Pancreas (tissue), 10 donors: ENCODE results near the gene ARHGAP4. TPM values are rescaled to one million over a fixed set of nuclear protein-coding genes. Genes with fewer than 3 reads are reported as not detected.

Source experiments
- ATAC-seq, 4 donors: fragments of 200-7000 bp; cut with Tn5 transposase; one replicate each; pipeline versions ENCODE4 v1.8.0 to v1.9.1; 2020; ENCODE audit warnings: mild to moderate bottlenecking in 4 of 4, moderate library complexity in 4 of 4
- DNase-seq, 6 donors: peaks; one replicate each; pipeline ENCODE4 v3.0.0-alpha.2; 2020
- FAIRE-seq: peaks from 2 replicates; lab custom pipeline; 2012; peaks lifted over from hg19 to GRCh38; lab: Jason Lieb, UNC
- H3K27ac ChIP-seq, 4 donors: fragments of 200-600 bp; sonication (generic); 1 replicate in 3 of 4; 2 replicates in 1 of 4; pipeline versions ENCODE4 v1.5.0 to v1.8.0; 2020
- H3K27me3 ChIP-seq, 4 donors: fragments of 200-600 bp; one replicate each; pipeline ENCODE4 v1.8.0; 2021
- H3K36me3 ChIP-seq, 3 donors: fragments of 200-600 bp; sonication (generic) in 1 of 3; one replicate each; pipeline versions ENCODE4 v1.5.0 to v1.8.0; 2020 to 2021
- H3K4me1 ChIP-seq, 3 donors: fragments of 200-600 bp; one replicate each; pipeline ENCODE4 v1.8.0; 2021
- H3K4me3 ChIP-seq, 4 donors: fragments of 200-600 bp; sonication (generic) in 2 of 4; one replicate each; pipeline versions ENCODE4 v1.5.0 to v1.8.0; 2020 to 2021
- H3K9me3 ChIP-seq, 4 donors: fragments of 200-600 bp; one replicate each; pipeline ENCODE4 v1.8.0; 2021
- WGBS, 2 donors: extraction: QIAGEN DNeasy Blood & Tissue Kit; methylation state at CpG; one replicate each; pipeline ENCODE4 v1.1.7; 2013; 5-methylcytosine and 5-hydroxymethylcytosine counted together
- intact Hi-C, 3 donors: fragments of 100-400 bp; cut with DNase I; formaldehyde crosslinking; loops; one replicate each; pipeline versions ENCODE4 v1.11.1 to v1.14.2; 2022
- polyA plus RNA-seq, 2 donors: library from polyadenylated mRNA; stranded (reverse); fragments of 200-250 nt; gene quantifications; one replicate each; pipeline ENCODE4 v1.2.3, GENCODE V29; 2013
- total RNA-seq, 6 donors: library from RNA; stranded (reverse); fragmentation: NEBNext Ultra II Directional in 4 of 6; extraction: Animal tissue kit (Norgen Biotek cat#: 25700) in 4 of 6; gene quantifications; one replicate each; pipeline versions ENCODE4 v1.2.1 to v1.2.4, GENCODE V29; 2021 to 2023
- TF ChIP-seq, protein P1 (sequence below), 4 donors: fragments of 200-600 bp; sonication (generic) in 3 of 4; IDR thresholded peaks; one replicate each; pipeline versions ENCODE4 v1.5.0 to v1.8.0; 2021; ENCODE audit warnings: antibody characterized with exemption in 4 of 4
- donor health status: healthy with polysubstance abuse.
- donor health status: DM: no; HTN: no; CAD: no; lungs with moderate emphysema.
- donor health status: DM: no; HTN: no; CAD: no.
- donor health status: control.
- donor health status: control.
- donor health status: Bipolar disorder and iron deficiency.
- donor health status: DM: yes; HTN: yes; CAD: no.
- donor health status: DM: no; HTN: no; CAD: no.
- donor health status: DM: no; HTN: no; CAD: no.
- donor health status: DM: yes; HTN: yes; CAD: no.

The ARHGAP4 gene
- total and polyA plus RNA-seq, 8 donors: 1.9 to 71.7 (median 10.1) TPM

DNA sequence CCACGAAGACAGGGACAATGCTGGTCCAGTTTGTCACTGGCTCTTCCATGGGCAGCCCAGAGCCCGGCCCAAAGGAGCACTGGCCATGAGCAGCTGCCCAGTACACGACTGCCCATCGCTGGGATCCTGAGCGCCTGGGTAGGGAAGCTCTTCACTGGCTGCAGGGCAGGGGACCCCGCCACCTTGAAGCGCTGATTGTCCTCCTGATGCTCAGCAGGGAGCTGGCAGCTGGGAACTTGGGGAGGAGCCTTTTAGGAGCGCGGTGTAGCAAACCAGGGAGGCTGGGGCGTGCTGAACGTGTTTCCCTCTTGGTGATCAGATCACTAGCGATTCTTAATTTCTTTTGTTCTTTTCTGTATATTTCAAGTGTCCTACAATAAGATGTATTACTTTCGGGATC is 41.9 kb downstream of the ARHGAP4 start:
- intact Hi-C loops: no loop called here
- Histone ChIP-seq H3K4me1 (no peaks in the 10 kb centered on the region), H3K27me3 (peaks cover 0 to 44% (median 14%) of the 10 kb centered on the region in 4 donors), H3K27ac (no peak overlapping the region), H3K9me3 (no peaks in the 10 kb centered on the region), H3K36me3 (no peaks in the 10 kb centered on the region), H3K4me3 (no peak overlapping the region)
- TF ChIP-seq, protein P1, sequence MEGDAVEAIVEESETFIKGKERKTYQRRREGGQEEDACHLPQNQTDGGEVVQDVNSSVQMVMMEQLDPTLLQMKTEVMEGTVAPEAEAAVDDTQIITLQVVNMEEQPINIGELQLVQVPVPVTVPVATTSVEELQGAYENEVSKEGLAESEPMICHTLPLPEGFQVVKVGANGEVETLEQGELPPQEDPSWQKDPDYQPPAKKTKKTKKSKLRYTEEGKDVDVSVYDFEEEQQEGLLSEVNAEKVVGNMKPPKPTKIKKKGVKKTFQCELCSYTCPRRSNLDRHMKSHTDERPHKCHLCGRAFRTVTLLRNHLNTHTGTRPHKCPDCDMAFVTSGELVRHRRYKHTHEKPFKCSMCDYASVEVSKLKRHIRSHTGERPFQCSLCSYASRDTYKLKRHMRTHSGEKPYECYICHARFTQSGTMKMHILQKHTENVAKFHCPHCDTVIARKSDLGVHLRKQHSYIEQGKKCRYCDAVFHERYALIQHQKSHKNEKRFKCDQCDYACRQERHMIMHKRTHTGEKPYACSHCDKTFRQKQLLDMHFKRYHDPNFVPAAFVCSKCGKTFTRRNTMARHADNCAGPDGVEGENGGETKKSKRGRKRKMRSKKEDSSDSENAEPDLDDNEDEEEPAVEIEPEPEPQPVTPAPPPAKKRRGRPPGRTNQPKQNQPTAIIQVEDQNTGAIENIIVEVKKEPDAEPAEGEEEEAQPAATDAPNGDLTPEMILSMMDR (IDR thresholded peaks at IDR 0.05): no peak
- WGBS, 2 donors: 52 to 59% methylated on average over 13 of the region's 13 CpGs
- DNase-seq: peak in 1 of 6 donors; percentile 51
- FAIRE-seq: no peak
- no peak for ATAC-seq

DNA sequence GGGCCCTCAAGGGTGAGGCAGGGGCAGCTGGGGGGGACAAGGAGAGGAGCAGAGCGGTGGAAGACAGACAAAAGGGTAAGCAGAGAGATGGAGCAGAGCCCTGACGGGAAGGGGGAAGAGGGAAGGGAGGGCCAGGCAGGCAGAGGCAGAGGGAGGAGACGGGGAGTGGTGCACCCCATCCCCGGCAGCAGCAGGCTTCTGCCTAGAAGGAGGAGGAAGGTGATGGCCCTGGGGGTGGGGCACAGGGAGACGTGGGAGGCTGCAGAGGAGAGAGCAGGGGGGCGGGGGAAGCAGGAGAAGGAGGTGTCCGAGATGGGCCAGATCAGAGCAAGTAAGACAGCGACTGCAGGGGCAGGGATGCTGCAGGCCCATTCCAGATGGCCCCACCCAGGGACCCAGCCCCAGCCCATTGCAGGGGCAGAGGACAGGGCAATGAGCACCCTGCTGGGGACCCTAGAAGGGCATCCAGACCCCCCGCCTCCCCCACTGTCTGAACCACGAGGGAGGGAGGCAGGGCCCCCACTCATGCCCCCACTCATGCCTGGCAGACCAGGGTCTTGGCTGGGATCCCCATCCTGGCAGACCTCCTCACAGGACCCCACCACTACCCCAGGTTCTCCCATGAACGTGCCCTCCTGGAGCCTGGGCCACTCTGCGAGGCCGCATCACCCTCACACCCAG is 42.8 kb downstream of the ARHGAP4 start:
- FAIRE-seq: no peak

DNA sequence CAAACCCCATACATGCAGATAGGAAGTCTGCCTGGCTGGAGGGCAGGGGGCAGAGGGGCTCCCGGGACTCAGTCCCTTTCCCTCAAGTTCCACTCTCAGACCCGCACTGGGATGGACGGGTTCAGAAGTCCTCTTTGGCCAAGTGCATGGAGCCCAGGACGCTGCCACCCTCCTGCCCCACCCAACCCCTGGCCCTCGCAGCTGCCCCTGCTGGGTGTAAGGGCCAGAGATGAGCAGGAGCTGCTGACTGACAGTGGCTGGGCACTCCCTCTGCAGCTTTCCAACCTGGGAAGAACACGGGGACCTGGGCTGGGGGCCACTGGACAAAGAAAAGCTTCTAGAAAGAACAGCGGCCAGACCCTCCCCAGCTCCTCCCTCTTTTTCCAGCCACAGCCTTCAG is 43.5 kb downstream of the ARHGAP4 start:
- H3K27me3 ChIP-seq: peaks cover 0 to 44% (median 14%) of the 10 kb centered on the region in 4 donors

More for the DNA sequence above, 42.8 kb downstream of the ARHGAP4 start:
- H3K36me3 ChIP-seq: no peaks in the 10 kb centered on the region
- ATAC-seq: no peak
- 39 to 51% methylated on average over 10 to 13 of the region's 13 CpGs for WGBS, 2 donors
- peak in 1 of 6 donors; percentile 53 for DNase-seq
- TF ChIP-seq, protein P1 (IDR thresholded peaks at IDR 0.05): no peak
- H3K9me3 ChIP-seq: no peaks in the 10 kb centered on the region
- H3K4me3 ChIP-seq: no peak overlapping the region
- H3K4me1 ChIP-seq: no peaks in the 10 kb centered on the region
- H3K27ac ChIP-seq: no peak overlapping the region
- H3K27me3 ChIP-seq: peaks cover 0 to 44% (median 13%) of the 10 kb centered on the region in 4 donors
- intact Hi-C loops: no loop called here

DNA sequence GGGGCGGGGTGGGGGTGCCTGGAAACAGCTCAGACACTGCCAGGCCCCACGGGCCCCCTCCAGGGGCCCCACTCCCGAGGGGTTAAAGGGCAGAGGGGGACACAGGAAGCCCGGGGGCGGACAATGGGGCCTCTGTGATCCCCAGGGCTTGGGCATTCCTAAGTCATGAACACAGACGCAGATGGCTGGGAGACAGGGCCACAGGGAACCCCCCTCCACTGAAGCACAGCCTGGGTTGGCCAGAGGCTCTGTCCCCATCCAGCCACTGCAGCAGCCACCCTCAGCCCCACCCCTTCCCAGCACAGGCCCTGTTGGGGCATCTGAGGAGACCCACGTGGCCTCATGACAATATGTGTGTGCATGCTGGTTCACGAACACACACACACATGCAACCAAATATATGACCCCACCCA is 44.0 kb downstream of the ARHGAP4 start:
- FAIRE-seq (no peak), DNase-seq (peak in 1 of 6 donors; percentile 59), ATAC-seq (no peak)
- no peaks in the 10 kb centered on the region for H3K4me1 ChIP-seq
- H3K9me3 ChIP-seq: no peaks in the 10 kb centered on the region
- 34 to 36% methylated on average over 5 to 8 of the region's 8 CpGs for WGBS, 2 donors
- no peak overlapping the region for H3K27ac ChIP-seq
- TF ChIP-seq, protein P1 (IDR thresholded peaks at IDR 0.05): no peak
- no peak overlapping the region for H3K4me3 ChIP-seq
- peaks cover 0 to 41% (median 14%) of the 10 kb centered on the region in 4 donors for H3K27me3 ChIP-seq
- intact Hi-C loops: no loop called here
- H3K36me3 ChIP-seq: no peaks in the 10 kb centered on the region

More for the DNA sequence above, 43.5 kb downstream of the ARHGAP4 start:
- H3K27ac ChIP-seq: no peak overlapping the region
- peak in 1 of 6 donors; percentile 52 for DNase-seq
- no peak for ATAC-seq
- intact Hi-C loops: no loop called here
- no peaks in the 10 kb centered on the region for H3K9me3 ChIP-seq
- no peaks in the 10 kb centered on the region for H3K4me1 ChIP-seq
- no peaks in the 10 kb centered on the region for H3K36me3 ChIP-seq
- WGBS, 2 donors: 34 to 48% methylated on average over 7 of the region's 7 CpGs
- H3K4me3 ChIP-seq: no peak overlapping the region
- TF ChIP-seq, protein P1 (IDR thresholded peaks at IDR 0.05): no peak
- no peak for FAIRE-seq

DNA sequence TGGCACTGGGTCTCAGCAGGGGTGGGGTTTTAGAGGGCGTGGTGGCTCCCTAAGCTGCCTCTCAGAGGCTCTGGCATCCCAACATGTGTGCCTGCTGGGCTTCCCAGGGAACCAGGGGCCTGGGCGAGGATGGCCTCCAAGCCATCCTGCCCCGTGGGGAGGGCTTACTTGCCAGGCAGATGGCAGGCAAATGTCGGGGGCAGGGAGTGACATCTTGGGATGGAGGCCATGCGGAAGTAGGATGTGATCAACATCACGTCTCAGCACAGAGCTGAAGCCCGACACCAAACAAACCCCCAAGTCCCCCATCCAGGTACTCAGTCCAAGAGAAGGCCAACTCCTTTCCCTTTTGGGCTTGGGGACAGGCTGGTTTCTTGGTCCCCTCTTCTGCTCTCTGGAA is 44.8 kb downstream of the ARHGAP4 start:
- Histone ChIP-seq H3K36me3 (no peaks in the 10 kb centered on the region), H3K4me1 (no peaks in the 10 kb centered on the region), H3K27me3 (peaks cover 0 to 34% (median 10%) of the 10 kb centered on the region in 4 donors), H3K4me3 (no peak overlapping the region), H3K9me3 (no peaks in the 10 kb centered on the region), H3K27ac (no peak overlapping the region)
- intact Hi-C loops: no loop called here
- FAIRE-seq: no peak
- no peak for ATAC-seq
- TF ChIP-seq, protein P1 (IDR thresholded peaks at IDR 0.05): no peak
- peak in 1 of 6 donors; percentile 33 for DNase-seq
- 62 to 66% methylated on average over 7 of the region's 7 CpGs for WGBS, 2 donors
